K562 (cell line): ENCODE measurements around the gene BAIAP3. TPM values are rescaled to one million over a fixed set of nuclear protein-coding genes. Genes with fewer than 3 reads are reported as not detected.
A peak's percentile ranks its signal among the peaks of the same experiment; 100 is the strongest.

ENCODE experiments used
- ATAC-seq: fragments of 200-7000 bp; cut with Tn5 transposase; 3 replicates; pipeline ENCODE4 v1.9.1; 2020; ENCODE audit warnings: moderate library complexity
- BruUV-seq: library from RNA; stranded (reverse); fragments of 400-500 nt; replicated peaks from 2 replicates; lab custom pipeline; 2021; lab: Mats Ljungman, UMichigan
- CTCF ChIA-PET: fragments of 300-600 bp; formaldehyde crosslinking; extraction: SDS; loops from one replicate; lab custom pipeline; 2021; ENCODE audit warnings: low intra/inter-chr PET ratio; lab: Yijun Ruan, JAX
- POLR2A ChIA-PET: fragments of 300-600, 350-650 bp; sonication (Branson Sonifier 250); formaldehyde crosslinking; extraction: SDS; loops from one replicate; lab custom pipeline; 2021; ENCODE audit warnings: antibody characterized with exemption, inconsistent platforms; lab: Yijun Ruan, JAX
- DNase-seq, 4 experiments: peaks; one replicate each; pipeline versions ENCODE4 v3.0.0 to v3.0.0-alpha.2; 2011 to 2018; ENCODE audit warnings: low spot score in 3 of 4, mixed read lengths in 3 of 4; ENCODE audit errors: extremely low read depth in 1 of 4
- FAIRE-seq: peaks from 2 replicates; lab custom pipeline; 2011; peaks lifted over from hg19 to GRCh38; lab: Jason Lieb, UNC
- H2AFZ ChIP-seq: 2 replicates; pipeline ENCODE4 v1.6.0; 2011; ENCODE audit warnings: low read depth, low read length, control low read depth, inconsistent platforms
- H3K27ac ChIP-seq: fragments of 200-600 bp; 3 replicates; pipeline ENCODE4 v1.8.0; 2011; ENCODE audit warnings: low read depth, mild to moderate bottlenecking, control low read depth, inconsistent platforms, low read length, moderate library complexity, mixed read lengths; ENCODE audit errors: extremely low read depth
- H3K27me3 ChIP-seq, 2 experiments: fragments of 300-600 bp in 1 of 2; 2 replicates in 1 of 2; 3 replicates in 1 of 2; pipeline versions ENCODE4 v1.6.0 to v1.8.0; 2011; ENCODE audit warnings: inconsistent platforms in 2 of 2, low read length in 2 of 2, mild to moderate bottlenecking in 1 of 2, mixed read lengths in 1 of 2, moderate library complexity in 1 of 2; ENCODE audit not compliant: control insufficient read depth in 2 of 2, insufficient read depth in 2 of 2
- H3K36me3 ChIP-seq: fragments of 300-600 bp; 3 replicates; pipeline ENCODE4 v1.8.0; 2011; ENCODE audit warnings: mild to moderate bottlenecking, low read length, inconsistent platforms; ENCODE audit not compliant: control insufficient read depth, insufficient read depth
- H3K4me1 ChIP-seq, 2 experiments: fragments of 200-600 bp in 1 of 2; replicated peaks in 1 of 2; 2 replicates in 1 of 2; 3 replicates in 1 of 2; pipeline versions ENCODE4 v1.5.1 to v1.8.0; 2011; ENCODE audit warnings: inconsistent platforms in 2 of 2, low read length in 2 of 2, mild to moderate bottlenecking in 1 of 2, mixed read lengths in 1 of 2, moderate library complexity in 1 of 2; ENCODE audit not compliant: control insufficient read depth in 2 of 2, insufficient read depth in 2 of 2
- H3K4me2 ChIP-seq: 2 replicates; pipeline ENCODE4 v1.6.1; 2011; ENCODE audit warnings: low read length, control low read depth, inconsistent platforms, mixed read lengths; ENCODE audit not compliant: insufficient read depth
- H3K4me3 ChIP-seq: fragments of 200-600 bp; sonication (generic), shearing (Covaris generic); 2 replicates; pipeline ENCODE4 v1.5.1; 2016; ENCODE audit warnings: control low read depth, inconsistent platforms
- H3K79me2 ChIP-seq: fragments of 200-600 bp; 3 replicates; pipeline ENCODE4 v1.8.0; 2011; ENCODE audit warnings: low read length, inconsistent platforms; ENCODE audit not compliant: control insufficient read depth, insufficient read depth
- H3K9ac ChIP-seq, 2 experiments: 2 replicates each; pipeline versions ENCODE4 v1.6.0 to v1.6.1; 2011; ENCODE audit warnings: low read depth in 2 of 2, low read length in 2 of 2, control low read depth in 1 of 2, inconsistent platforms in 1 of 2, mild to moderate bottlenecking in 1 of 2, mixed read lengths in 1 of 2; ENCODE audit not compliant: insufficient read depth in 1 of 2
- H3K9me1 ChIP-seq: one replicate; pipeline ENCODE4 v1.6.0; 2011; ENCODE audit warnings: inconsistent platforms, mild to moderate bottlenecking, low read length, moderate library complexity; ENCODE audit not compliant: control insufficient read depth, insufficient read depth
- H3K9me3 ChIP-seq: replicated peaks from 2 replicates; pipeline ENCODE4 v1.5.1; 2011; ENCODE audit warnings: low read depth, low read length, inconsistent platforms; ENCODE audit not compliant: control insufficient read depth, insufficient read depth
- H4K20me1 ChIP-seq: replicated peaks from 2 replicates; pipeline ENCODE4 v1.6.1; 2011; ENCODE audit warnings: low read length, inconsistent platforms, mixed read lengths; ENCODE audit not compliant: control insufficient read depth, insufficient read depth
- BMI1 ChIP-seq: fragments of 150-350 bp; IDR thresholded peaks from 2 replicates; pipeline ENCODE4 v1.6.1; 2014; ENCODE audit warnings: low read length
- EWSR1 ChIP-seq: fragments of 450-650 bp; IDR thresholded peaks from 2 replicates; pipeline ENCODE4 v1.6.1; 2018; ENCODE audit warnings: borderline replicate concordance, mild to moderate bottlenecking, low read depth, moderate library complexity; ENCODE audit not compliant: partially characterized antibody
- FOXK1 ChIP-seq: sonication (generic); formaldehyde crosslinking; IDR thresholded peaks from 2 replicates; pipeline ENCODE4 v1.8.0; 2022; ENCODE audit warnings: missing genetic modification reagents, mild to moderate bottlenecking, borderline replicate concordance
- GATAD2A ChIP-seq: fragments of 450-650 bp; IDR thresholded peaks from 2 replicates; pipeline ENCODE4 v1.6.1; 2017
- MYNN ChIP-seq, 2 experiments: sonication (generic); formaldehyde crosslinking in 1 of 2; IDR thresholded peaks; 2 replicates each; pipeline versions ENCODE4 v1.5.0 to v1.6.1; 2016 to 2020; ENCODE audit warnings: antibody characterized with exemption in 1 of 2, missing genetic modification reagents in 1 of 2
- POLR2A ChIP-seq: fragments of 450-650 bp; conservative IDR thresholded peaks from 2 replicates; pipeline ENCODE4 v1.6.1; 2016
- POLR2AphosphoS5 ChIP-seq: IDR thresholded peaks from 2 replicates; pipeline ENCODE4 v1.6.1; 2011; ENCODE audit warnings: mild to moderate bottlenecking, low read depth, low read length, moderate library complexity; ENCODE audit not compliant: control insufficient read depth, insufficient read depth
- POLR2G ChIP-seq: fragments of 200-400 bp; formaldehyde crosslinking; IDR thresholded peaks from 2 replicates; pipeline ENCODE4 v1.6.1; 2017; ENCODE audit warnings: low read depth, mild to moderate bottlenecking, antibody characterized with exemption, low read length, moderate library complexity
- RBM22 ChIP-seq: fragments of 200-400 bp; formaldehyde crosslinking; IDR thresholded peaks from 2 replicates; pipeline ENCODE4 v1.6.1; 2018; ENCODE audit warnings: low read length, low read depth; ENCODE audit not compliant: poor library complexity, severe bottlenecking
- SUPT5H ChIP-seq: fragments of 450-650 bp; IDR thresholded peaks from 2 replicates; pipeline ENCODE4 v1.6.1; 2016
- ZNF324 ChIP-seq: fragments of 250-450 bp; sonication (Bioruptor Pico); IDR thresholded peaks from 2 replicates; pipeline ENCODE4 v1.4.0; 2020; ENCODE audit warnings: mild to moderate bottlenecking
- ZNF398 ChIP-seq: fragments of 250-450 bp; sonication (Bioruptor Pico); IDR thresholded peaks from 2 replicates; pipeline ENCODE4 v1.8.0; 2021; ENCODE audit warnings: moderate library complexity, mild to moderate bottlenecking, inconsistent platforms
- WGBS: fragments of 100-300 bp; shearing (Covaris generic); methylation state at CpG from one replicate; pipeline ENCODE4 v1.1.6; 2016; ENCODE audit warnings: low coverage, mixed read lengths; ENCODE audit not compliant: insufficient coverage; ENCODE audit errors: missing lambda C conversion rate; 5-methylcytosine and 5-hydroxymethylcytosine counted together
- in situ Hi-C: fragments of 300-500 bp; cut with MboI; formaldehyde crosslinking; loops from 4 replicates; pipeline ENCODE4 v1.15.0; 2018; ENCODE audit warnings: inconsistent platforms, mixed read lengths
- intact Hi-C: fragments of 100-400 bp; cut with micrococcal nuclease; formaldehyde crosslinking; loops from 2 replicates; pipeline ENCODE4 v1.14.2; 2022
- polyA plus RNA-seq, 8 experiments: library from polyadenylated mRNA; depleted of rRNA in 4 of 8; stranded (reverse) in 5 of 8; unstranded in 3 of 8; fragments of >200 nt; fragmentation: Nextera tagmentation in 2 of 8; fragmentation: Illumina TruSeq in 1 of 8; extraction: Ambion mirVana in 2 of 8; extraction: Trizol in 1 of 8; gene quantifications; 2 replicates each; pipeline versions ENCODE4 v1.2.1 to v1.2.3, GENCODE V29; 2011 to 2014; ENCODE audit warnings: inconsistent platforms in 1 of 8, missing spikeins in 1 of 8
- total RNA-seq, 7 experiments: library from RNA; depleted of rRNA in 6 of 7; stranded (reverse); fragments of >200 nt in 6 of 7; fragmentation: Illumina TruSeq in 2 of 7; extraction: Trizol in 2 of 7; gene quantifications; 2 replicates each; pipeline versions ENCODE4 v1.2.1 to v1.2.3, GENCODE V29; 2011 to 2021; ENCODE audit warnings: low replicate concordance in 1 of 7
- TF ChIP-seq, protein P1 (sequence below): sonication (generic); formaldehyde crosslinking; IDR thresholded peaks from 2 replicates; pipeline ENCODE4 v1.8.1; 2023; ENCODE audit warnings: mild to moderate bottlenecking, missing genetic modification reagents

The BAIAP3 gene
- total and polyA plus RNA-seq, 9 of the 15 experiments (the other 6 are each of a cell fraction or from before 2014, with no cell fraction given): 0.03 to 4.5 (median 0.57) TPM; not detected in 1

DNA sequence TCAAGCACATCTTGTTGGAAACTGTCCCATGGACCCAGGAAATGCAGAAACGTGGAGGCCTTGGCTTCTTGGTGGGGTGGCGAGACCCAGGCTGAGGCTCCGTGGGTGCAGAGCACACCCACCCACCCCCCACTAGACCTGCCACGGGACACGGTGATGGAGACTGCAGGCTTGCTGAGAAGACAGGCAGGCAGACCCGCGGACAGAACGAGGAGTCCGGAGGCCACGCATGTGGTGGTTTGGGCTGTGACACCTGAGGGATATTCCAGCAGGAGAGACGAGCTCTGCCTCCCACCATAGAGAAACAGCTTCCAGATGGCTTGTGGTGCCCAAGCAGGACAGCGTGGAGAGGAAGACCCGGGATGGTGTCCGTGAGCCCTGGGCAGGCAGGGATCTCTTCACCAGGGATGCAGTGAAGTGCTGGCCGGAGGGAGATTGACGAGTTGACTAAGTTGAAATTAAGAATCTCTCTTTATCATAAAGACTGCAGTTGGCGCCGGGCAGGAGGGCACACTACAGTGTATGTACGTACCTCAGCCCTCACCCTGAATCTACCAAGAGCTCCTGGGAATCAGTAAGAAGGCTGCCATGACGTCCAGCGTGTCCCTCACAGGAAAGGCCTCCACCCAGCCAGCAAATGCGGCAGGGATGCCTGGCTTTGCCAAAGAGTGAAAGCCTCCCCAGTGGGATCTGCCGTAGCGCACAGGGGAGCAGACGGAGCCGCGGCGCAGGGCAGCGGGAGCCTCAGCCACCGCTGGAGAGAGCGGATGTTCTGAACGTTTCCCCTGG is 15.8 kb upstream of the BAIAP3 start:
- peaks cover 95% of the 10 kb centered on the region for H3K36me3 ChIP-seq
- H3K9me3 ChIP-seq: no peaks in the 10 kb centered on the region
- CTCF ChIA-PET: no interaction called here
- TF ChIP-seq, protein P1, sequence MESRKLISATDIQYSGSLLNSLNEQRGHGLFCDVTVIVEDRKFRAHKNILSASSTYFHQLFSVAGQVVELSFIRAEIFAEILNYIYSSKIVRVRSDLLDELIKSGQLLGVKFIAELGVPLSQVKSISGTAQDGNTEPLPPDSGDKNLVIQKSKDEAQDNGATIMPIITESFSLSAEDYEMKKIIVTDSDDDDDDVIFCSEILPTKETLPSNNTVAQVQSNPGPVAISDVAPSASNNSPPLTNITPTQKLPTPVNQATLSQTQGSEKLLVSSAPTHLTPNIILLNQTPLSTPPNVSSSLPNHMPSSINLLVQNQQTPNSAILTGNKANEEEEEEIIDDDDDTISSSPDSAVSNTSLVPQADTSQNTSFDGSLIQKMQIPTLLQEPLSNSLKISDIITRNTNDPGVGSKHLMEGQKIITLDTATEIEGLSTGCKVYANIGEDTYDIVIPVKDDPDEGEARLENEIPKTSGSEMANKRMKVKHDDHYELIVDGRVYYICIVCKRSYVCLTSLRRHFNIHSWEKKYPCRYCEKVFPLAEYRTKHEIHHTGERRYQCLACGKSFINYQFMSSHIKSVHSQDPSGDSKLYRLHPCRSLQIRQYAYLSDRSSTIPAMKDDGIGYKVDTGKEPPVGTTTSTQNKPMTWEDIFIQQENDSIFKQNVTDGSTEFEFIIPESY (CRISPR knock-in tag): peak; percentile 51; the same call in 1 of the 2 replicates
- TF ChIP-seq MYNN (IDR thresholded peaks at IDR 0.05): 0 out of 2 replicates have a peak, but pooled peaks have one; percentile 39
- no peak for TF ChIP-seq MYNN (CRISPR knock-in tag; IDR thresholded peaks at IDR 0.05)
- no peak for TF ChIP-seq FOXK1
- TF ChIP-seq ZNF324 (CRISPR knock-in tag): no peak
- peak; percentile 33; the same call in 1 of the 2 replicates for TF ChIP-seq SUPT5H
- peak; percentile 45; the same call in 1 of the 2 replicates for TF ChIP-seq POLR2A
- peak; percentile 49 for TF ChIP-seq RBM22
- no peak for TF ChIP-seq BMI1
- no peak for TF ChIP-seq EWSR1
- no peak for TF ChIP-seq ZNF398 (CRISPR knock-in tag)
- TF ChIP-seq GATAD2A: no peak
- TF ChIP-seq POLR2AphosphoS5: peak; percentile 25; the same call in 1 of the 2 replicates
- peak; percentile 67 for TF ChIP-seq POLR2G
- H3K27me3 ChIP-seq: no peaks in the 10 kb centered on the region
- DNase-seq (no peak), ATAC-seq (no peak), FAIRE-seq (no peak)
- in situ Hi-C loops (no loop called here), intact Hi-C loops (no loop called here)
- POLR2A ChIA-PET: interaction anchor here (1.2 to 1.9 kb wide), 2 partner anchors 9 to 13 kb away, joined by 4 to 5 read pairs; partner anchors contain the start of gene UBE2I
- no peak overlapping the region for H2AFZ ChIP-seq
- no peak overlapping the region for H3K27ac ChIP-seq
- peaks cover 0 to 20% of the 10 kb centered on the region in 2 experiments; a peak in 1 of 5 replicates for H3K4me1 ChIP-seq
- no peak overlapping the region for H3K4me2 ChIP-seq
- BruUV-seq: no TSS peak
- H4K20me1 ChIP-seq: peaks cover 22% of the 10 kb centered on the region
- H3K4me3 ChIP-seq: no peak overlapping the region
- peaks cover 35% of the 10 kb centered on the region for H3K79me2 ChIP-seq
- peak overlapping the region in 1 of 2 experiments; percentile 64; a peak in 2 of 4 replicates for H3K9ac ChIP-seq
- WGBS: 96% methylated on average over 30 of the region's 32 CpGs
- peaks cover 6% of the 10 kb centered on the region for H3K9me1 ChIP-seq
